GM23248 (cell line): ENCODE data around the gene TFEB. TPM values are rescaled to one million over a fixed set of nuclear protein-coding genes. Genes with fewer than 3 reads are reported as not detected.

ENCODE experiments used
- DNase-seq: peaks from one replicate; pipeline ENCODE4 v3.0.0-alpha.2; 2015
- H2AFZ ChIP-seq: fragments of 200-600 bp; sonication (generic); 2 replicates; pipeline ENCODE4 v1.6.1; 2016; ENCODE audit warnings: antibody characterized with exemption
- H3F3A ChIP-seq: fragments of 200-600 bp; sonication (generic); 2 replicates; pipeline ENCODE4 v1.6.1; 2016; ENCODE audit warnings: mild to moderate bottlenecking, antibody characterized with exemption, mixed run types; ENCODE audit not compliant: insufficient read depth
- H3K27ac ChIP-seq: fragments of 200-600 bp; sonication (generic); 2 replicates; pipeline ENCODE4 v1.5.1; 2016; ENCODE audit warnings: mild to moderate bottlenecking
- H3K27me3 ChIP-seq: fragments of 200-600 bp; sonication (generic); replicated peaks from 2 replicates; pipeline ENCODE4 v1.6.1; 2016; ENCODE audit warnings: mild to moderate bottlenecking; ENCODE audit not compliant: insufficient read depth
- H3K36me3 ChIP-seq: fragments of 200-600 bp; sonication (generic); 2 replicates; pipeline ENCODE4 v1.6.1; 2016; ENCODE audit warnings: low read depth, mild to moderate bottlenecking
- H3K4me1 ChIP-seq: fragments of 200-600 bp; sonication (generic); 2 replicates; pipeline ENCODE4 v1.6.1; 2016; ENCODE audit warnings: mild to moderate bottlenecking; ENCODE audit not compliant: insufficient read depth
- H3K4me2 ChIP-seq: fragments of 200-600 bp; sonication (generic); one replicate; pipeline ENCODE4 v1.6.1; 2016; ENCODE audit warnings: mild to moderate bottlenecking; ENCODE audit not compliant: unreplicated experiment
- H3K4me3 ChIP-seq: fragments of 200-600 bp; sonication (generic); 2 replicates; pipeline ENCODE4 v1.5.1; 2016; ENCODE audit warnings: mild to moderate bottlenecking
- H3K79me2 ChIP-seq: fragments of 200-600 bp; sonication (generic); 2 replicates; pipeline ENCODE4 v1.6.1; 2016; ENCODE audit warnings: mild to moderate bottlenecking; ENCODE audit not compliant: insufficient read depth
- H3K9ac ChIP-seq: fragments of 200-600 bp; sonication (generic); 2 replicates; pipeline ENCODE4 v1.6.1; 2016; ENCODE audit warnings: mild to moderate bottlenecking
- H3K9me2 ChIP-seq: fragments of 200-600 bp; sonication (generic); 2 replicates; pipeline ENCODE4 v1.6.1; 2016; ENCODE audit warnings: mixed run types, mild to moderate bottlenecking, moderate library complexity; ENCODE audit not compliant: insufficient read depth
- H3K9me3 ChIP-seq: fragments of 200-600 bp; sonication (generic); one replicate; pipeline ENCODE4 v1.6.1; 2017; ENCODE audit warnings: low read depth
- H4K20me1 ChIP-seq: fragments of 200-600 bp; sonication (generic); 2 replicates; pipeline ENCODE4 v1.6.0; 2016; ENCODE audit not compliant: insufficient read depth
- EZH2 ChIP-seq: fragments of 200-600 bp; sonication (generic); IDR thresholded peaks from 2 replicates; pipeline ENCODE4 v1.6.1; 2018; ENCODE audit warnings: antibody characterized with exemption, mild to moderate bottlenecking; ENCODE audit not compliant: insufficient read depth, poor library complexity, severe bottlenecking
- EZH2phosphoT487 ChIP-seq: fragments of 200-600 bp; sonication (generic); IDR thresholded peaks from 2 replicates; pipeline ENCODE4 v1.6.1; 2018; ENCODE audit warnings: antibody characterized with exemption, moderate library complexity, mild to moderate bottlenecking, low read depth; ENCODE audit not compliant: insufficient read depth
- WGBS, 2 experiments: methylation state at CpG; one replicate each; pipeline ENCODE4 v1.1.6; 2015 to 2017; ENCODE audit warnings: low lambda C conversion rate in 2 of 2, low coverage in 1 of 2; ENCODE audit errors: missing lambda C conversion rate in 2 of 2; 5-methylcytosine and 5-hydroxymethylcytosine counted together
- in situ Hi-C: fragments of 300-500 bp; cut with MboI; formaldehyde crosslinking; loops from 2 replicates; pipeline ENCODE4 v1.15.0; 2020
- polyA plus RNA-seq: library from polyadenylated mRNA; unstranded; fragments of >200 nt; fragmentation: Nextera tagmentation; extraction: Ambion mirVana; gene quantifications from 2 replicates; pipeline ENCODE4 v1.2.1, GENCODE V29; 2016
- total RNA-seq: library from RNA; depleted of rRNA; stranded (reverse); fragments of >200 nt; shearing (Covaris generic); gene quantifications from 2 replicates; pipeline ENCODE4 v1.2.3, GENCODE V29; 2014; rRNA removed

TFEB gene
- total RNA-seq (5.7 and 10.0 TPM in 2 replicates), polyA plus RNA-seq (5.5 and 6.4 TPM in 2 replicates)

DNA sequence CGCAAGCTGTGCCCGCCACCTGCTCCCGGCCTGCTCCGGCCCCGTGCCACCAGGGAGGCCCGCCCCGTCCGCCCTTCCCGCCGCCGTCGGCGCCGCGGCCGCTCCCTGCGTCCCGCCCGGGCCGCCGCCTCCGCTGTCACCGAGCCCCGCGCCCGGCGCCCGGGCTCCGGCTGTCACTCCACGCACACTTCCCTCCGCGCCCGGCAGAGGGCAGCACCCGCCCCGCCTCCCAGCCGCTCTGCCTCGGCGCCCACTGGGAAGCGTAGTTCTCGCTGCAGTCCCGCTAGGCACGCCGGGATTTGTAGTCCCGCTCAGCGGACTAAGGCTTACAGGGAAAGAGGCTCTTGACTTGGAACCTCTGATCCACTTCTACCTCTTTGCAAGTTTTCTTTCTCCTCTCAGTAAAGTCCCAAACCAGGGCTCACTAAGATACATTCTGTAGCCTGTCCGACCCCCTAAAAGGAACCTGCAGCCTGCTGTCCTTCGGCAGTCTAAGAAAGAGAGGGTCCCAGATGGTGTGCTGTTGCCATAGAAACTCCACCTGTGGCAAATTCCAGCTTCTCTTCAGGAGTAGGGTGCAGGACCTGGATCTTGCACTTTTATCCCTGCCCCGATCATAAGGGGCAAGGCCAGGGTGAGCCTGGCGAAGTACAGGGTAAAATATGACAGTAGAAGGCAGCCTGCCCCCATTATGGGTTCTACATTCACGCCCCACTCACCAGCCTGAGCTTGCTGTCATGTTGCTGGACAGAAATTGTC lies at the start of gene TFEB:
Gene TFEB, minus strand, starts transcription at position 182 of the 759 bp plus-strand sequence. CDS start 44,395 bp downstream, outside the sequence.
- Histone ChIP-seq H3K27me3 (no peaks in the 10 kb centered on the region), H3K36me3 (no peaks in the 10 kb centered on the region), H3K9ac (peak within 1 kb of the TSS; percentile 70), H3F3A (0 out of 2 replicates have a peak, but pooled peaks cover 4% of the 10 kb centered on the region), H3K4me1 (peaks cover 12% of the 10 kb centered on the region), H3K4me3 (peak within 1 kb of the TSS; percentile 77), H4K20me1 (no peaks in the 10 kb centered on the region), H3K9me3 (no peaks in the 10 kb centered on the region), H2AFZ (peak within 1 kb of the TSS; percentile 82), H3K79me2 (peaks cover 7% of the 10 kb centered on the region; the same call in 1 of the 2 replicates), H3K27ac (peak within 1 kb of the TSS; percentile 51; the same call in 1 of the 2 replicates), H3K4me2 (peak within 1 kb of the TSS; percentile 67), H3K9me2 (no peaks in the 10 kb centered on the region)
- 7 to 8% methylated on average over 18 to 26 of the region's 50 CpGs for WGBS, 2 experiments
- in situ Hi-C loops: no loop called here
- no peak for TF ChIP-seq EZH2phosphoT487
- no peak for TF ChIP-seq EZH2
- DNase-seq: peak; percentile 96

DNA sequence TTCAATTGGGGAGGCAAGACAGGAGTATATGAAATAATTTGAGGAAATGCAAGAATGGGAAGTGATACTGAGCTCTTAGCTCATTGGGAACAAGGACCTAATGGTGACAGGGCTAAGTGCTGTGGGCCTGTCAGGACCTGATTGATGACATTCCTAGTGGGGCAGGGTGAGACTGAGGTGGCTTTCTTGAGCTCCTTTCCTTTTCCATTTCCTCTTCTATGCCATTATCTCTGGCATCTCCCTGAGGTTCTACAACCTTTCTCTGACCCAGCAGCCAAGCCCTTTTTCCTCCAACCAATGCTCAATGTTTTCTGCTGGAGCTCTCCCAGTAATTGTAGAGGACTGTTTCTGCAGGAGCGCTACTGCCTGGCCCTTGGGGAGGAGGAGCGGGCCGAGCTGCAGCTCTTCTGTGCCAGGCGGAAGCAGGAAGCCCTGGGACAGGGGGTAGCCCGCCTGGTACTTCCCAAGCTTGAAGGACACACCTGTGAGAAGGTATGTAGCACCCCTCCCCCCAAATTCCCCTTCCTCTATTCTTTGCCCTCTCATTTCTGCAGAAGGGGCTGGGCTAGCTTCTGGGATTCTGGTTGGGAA lies 49.3 kb upstream of the TFEB start:
- Histone ChIP-seq H3K36me3 (peaks cover 4% of the 10 kb centered on the region), H2AFZ (no peak overlapping the region), H3K27me3 (no peaks in the 10 kb centered on the region), H3K4me3 (no peak overlapping the region), H4K20me1 (no peaks in the 10 kb centered on the region), H3F3A (peaks cover 2% of the 10 kb centered on the region; the same call in 1 of the 2 replicates), H3K27ac (no peak overlapping the region), H3K79me2 (peaks cover 22% of the 10 kb centered on the region), H3K9ac (no peak overlapping the region), H3K4me2 (no peak overlapping the region), H3K9me3 (no peaks in the 10 kb centered on the region), H3K9me2 (no peaks in the 10 kb centered on the region), H3K4me1 (peaks cover 8% of the 10 kb centered on the region; the same call in 1 of the 2 replicates)
- no peak for TF ChIP-seq EZH2
- in situ Hi-C loops: no loop called here
- DNase-seq: no peak
- WGBS, 2 experiments: 72 to 82% methylated on average over 5 of the region's 5 CpGs

DNA sequence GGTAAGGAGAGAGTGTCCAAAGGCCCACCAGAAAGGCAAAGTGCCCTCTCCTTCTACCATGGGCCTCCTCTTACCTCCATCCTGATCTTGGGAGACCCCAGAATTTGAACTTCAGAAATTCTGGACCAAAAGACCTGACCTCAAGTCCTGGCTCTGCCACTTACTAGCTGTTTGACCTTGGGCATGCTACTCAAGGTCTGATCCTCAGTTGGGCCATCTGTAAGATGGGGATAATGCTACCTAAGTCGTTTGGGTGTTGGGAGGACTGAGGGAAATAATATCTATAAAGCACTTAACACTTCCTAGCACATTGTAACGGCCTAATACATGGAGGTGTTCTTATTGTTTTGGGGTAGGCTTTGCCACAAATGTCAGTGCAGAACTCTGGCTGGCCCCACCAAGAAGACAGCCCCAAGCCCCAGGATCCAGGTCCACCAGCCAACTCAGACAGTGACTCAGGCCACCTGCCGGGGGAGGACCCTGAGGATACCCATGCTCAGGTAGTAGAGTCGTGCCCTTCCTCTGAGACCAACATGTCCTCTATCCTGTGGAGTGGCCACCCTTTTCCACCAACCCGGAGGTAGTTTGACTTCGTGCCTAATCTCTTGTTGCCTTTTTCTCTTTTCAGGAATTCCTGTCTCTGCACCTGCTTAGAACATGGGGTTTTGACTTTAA lies 47.8 kb upstream of the TFEB start:
- WGBS, 2 experiments: 64 to 66% methylated on average over 6 of the region's 6 CpGs
- TF ChIP-seq EZH2phosphoT487 (no peak), EZH2 (no peak)
- no peaks in the 10 kb centered on the region for H3K9me2 ChIP-seq
- H3K36me3 ChIP-seq: no peaks in the 10 kb centered on the region
- no peak overlapping the region for H3K27ac ChIP-seq
- H3K79me2 ChIP-seq: peaks cover 15% of the 10 kb centered on the region
- in situ Hi-C loops: no loop called here
- no peak overlapping the region for H3K9ac ChIP-seq
- no peaks in the 10 kb centered on the region for H3F3A ChIP-seq
- no peaks in the 10 kb centered on the region for H4K20me1 ChIP-seq
- H3K27me3 ChIP-seq: no peaks in the 10 kb centered on the region
- no peak for DNase-seq
- no peak overlapping the region for H3K4me2 ChIP-seq
- no peaks in the 10 kb centered on the region for H3K9me3 ChIP-seq
- no peak overlapping the region for H2AFZ ChIP-seq
- H3K4me1 ChIP-seq: 0 out of 2 replicates have a peak, but pooled peaks cover 8% of the 10 kb centered on the region
- no peak overlapping the region for H3K4me3 ChIP-seq

GRCh38 chr6:41781366-41781730 lies 45.9 kb upstream of the TFEB start:
- H3K9me3 ChIP-seq: no peaks in the 10 kb centered on the region
- no peaks in the 10 kb centered on the region for H4K20me1 ChIP-seq
- H3K27ac ChIP-seq: no peak overlapping the region
- H2AFZ ChIP-seq: peak overlapping the region; percentile 98
- H3K27me3 ChIP-seq: no peaks in the 10 kb centered on the region
- peak overlapping the region; percentile 88; the same call in 1 of the 2 replicates for H3K4me3 ChIP-seq
- H3K36me3 ChIP-seq: no peaks in the 10 kb centered on the region
- 20 to 25% methylated on average over 3 of the region's 3 CpGs for WGBS, 2 experiments
- no peak for DNase-seq
- no peaks in the 10 kb centered on the region for H3F3A ChIP-seq
- peak overlapping the region; percentile 100 for H3K4me2 ChIP-seq
- in situ Hi-C loops: no loop called here
- no peak overlapping the region for H3K9ac ChIP-seq
- H3K4me1 ChIP-seq: 0 out of 2 replicates have a peak, but pooled peaks cover 8% of the 10 kb centered on the region
- TF ChIP-seq EZH2 (no peak), EZH2phosphoT487 (no peak)
- H3K9me2 ChIP-seq: no peaks in the 10 kb centered on the region
- peaks cover 7% of the 10 kb centered on the region; the same call in 1 of the 2 replicates for H3K79me2 ChIP-seq
